ENCODE measurements around the gene DNLZ. TPM values are rescaled to one million over a fixed set of nuclear protein-coding genes. Genes with fewer than 3 reads are reported as not detected.

The DNLZ gene
- total and polyA plus RNA-seq, 4 donors, result 2.0 to 7.1 (median 4.5) TPM

GRCh38 chr9:136312009-136312375 is 51.6 kb downstream of the DNLZ start:
- DNase-seq (ENCODE audit: low spot score), result no peak
- Histone ChIP-seq H3K27me3 (ENCODE audit: control insufficient read depth in 4 of 4, insufficient read depth in 4 of 4, low read length in 3 of 4) (no peaks in the 10 kb centered on the region), H3K9ac (ENCODE audit: low read depth in 1 of 2, low read length in 2 of 2) (no peak overlapping the region), H3K4me1 (ENCODE audit: control insufficient read depth in 4 of 4, insufficient read depth in 4 of 4, low read length in 3 of 4) (no peaks in the 10 kb centered on the region), H3K9me3 (ENCODE audit: control insufficient read depth in 4 of 4, low read length in 3 of 4) (peaks cover 0 to 8% (median 5%) of the 10 kb centered on the region in 4 donors), H3K36me3 (ENCODE audit: control insufficient read depth in 4 of 4, insufficient read depth in 3 of 4, low read depth in 1 of 4, low read length in 3 of 4) (no peaks in the 10 kb centered on the region), H3K27ac (ENCODE audit: low read depth in 1 of 2, low read length in 2 of 2) (no peak overlapping the region), H3K4me3 (ENCODE audit: low read depth in 1 of 3, low read length in 3 of 3) (no peak overlapping the region)
- 70% methylated on average over 10 of the region's 10 CpGs for WGBS
- TF ChIP-seq NR2F2 (IDR thresholded peaks at IDR 0.05) (no peak), HNF4A (conservative IDR thresholded peaks at IDR 0.05) (no peak), CTCF (IDR thresholded peaks at IDR 0.05; ENCODE audit: low read depth, low read length, missing input control) (no peak)

GRCh38 chr9:136311051-136312008 is 52.2 kb downstream of the DNLZ start:
- TF ChIP-seq RXRA (IDR thresholded peaks at IDR 0.05) (no peak), FOXA1 (IDR thresholded peaks at IDR 0.05) (no peak)
- Histone ChIP-seq H3K4me3 (ENCODE audit: low read depth in 1 of 3, low read length in 3 of 3) (no peak overlapping the region), H3K9me3 (ENCODE audit: control insufficient read depth in 4 of 4, low read length in 3 of 4) (peaks cover 0 to 8% (median 5%) of the 10 kb centered on the region in 4 donors), H3K36me3 (ENCODE audit: control insufficient read depth in 4 of 4, insufficient read depth in 3 of 4, low read depth in 1 of 4, low read length in 3 of 4) (no peaks in the 10 kb centered on the region), H3K27ac (ENCODE audit: low read depth in 1 of 2, low read length in 2 of 2) (no peak overlapping the region), H3K9ac (ENCODE audit: low read depth in 1 of 2, low read length in 2 of 2) (no peak overlapping the region), H3K27me3 (ENCODE audit: control insufficient read depth in 4 of 4, insufficient read depth in 4 of 4, low read length in 3 of 4) (no peaks in the 10 kb centered on the region), H3K4me1 (ENCODE audit: control insufficient read depth in 4 of 4, insufficient read depth in 4 of 4, low read length in 3 of 4) (no peaks in the 10 kb centered on the region)
- 55% methylated on average over 23 of the region's 23 CpGs for WGBS
- no peak for DNase-seq (ENCODE audit: low spot score)

GRCh38 chr9:136310273-136311030 is 53.1 kb downstream of the DNLZ start:
- Histone ChIP-seq H3K27me3 (ENCODE audit: control insufficient read depth in 4 of 4, insufficient read depth in 4 of 4, low read length in 3 of 4) (no peaks in the 10 kb centered on the region), H3K9me3 (ENCODE audit: control insufficient read depth in 4 of 4, low read length in 3 of 4) (peaks cover 0 to 5% (median 4%) of the 10 kb centered on the region in 4 donors), H3K9ac (ENCODE audit: low read depth in 1 of 2, low read length in 2 of 2) (no peak overlapping the region), H3K36me3 (ENCODE audit: control insufficient read depth in 4 of 4, insufficient read depth in 3 of 4, low read depth in 1 of 4, low read length in 3 of 4) (no peaks in the 10 kb centered on the region), H3K27ac (ENCODE audit: low read depth in 1 of 2, low read length in 2 of 2) (no peak overlapping the region), H3K4me1 (ENCODE audit: control insufficient read depth in 4 of 4, insufficient read depth in 4 of 4, low read length in 3 of 4) (no peaks in the 10 kb centered on the region), H3K4me3 (ENCODE audit: low read depth in 1 of 3, low read length in 3 of 3) (no peak overlapping the region)
- no peak for DNase-seq (ENCODE audit: low spot score)
- WGBS, result 74% methylated on average over 28 of the region's 28 CpGs
- TF ChIP-seq HNF4A (conservative IDR thresholded peaks at IDR 0.05) (no peak), ZBTB33 (IDR thresholded peaks at IDR 0.05) (no peak), YY1 (IDR thresholded peaks at IDR 0.05) (no peak), FOXA2 (IDR thresholded peaks at IDR 0.05) (no peak), HNF4G (IDR thresholded peaks at IDR 0.05) (no peak), FOXA1 (IDR thresholded peaks at IDR 0.05) (no peak), EGR1 (IDR thresholded peaks at IDR 0.05; ENCODE audit: low read depth in 2 of 2) (no peak), RXRA (IDR thresholded peaks at IDR 0.05) (no peak)
